HepG2 (cell line): ENCODE results near the gene TCTN2. TPM values are rescaled to one million over a fixed set of nuclear protein-coding genes. Genes with fewer than 3 reads are reported as not detected.

Experiments
- ATAC-seq: fragments of 200-7000 bp; cut with Tn5 transposase; 3 replicates; pipeline ENCODE4 v1.9.1; 2020; ENCODE audit warnings: mild to moderate bottlenecking, moderate library complexity
- BruUV-seq: library from RNA; stranded (reverse); fragments of 400-500 nt; replicated peaks from 2 replicates; lab custom pipeline; 2021; lab: Mats Ljungman, UMichigan
- CTCF ChIA-PET: fragments of 300-600 bp; formaldehyde crosslinking; extraction: SDS; loops from one replicate; lab custom pipeline; 2021; ENCODE audit warnings: low total read pairs, inconsistent platforms, low intra/inter-chr PET ratio; lab: Yijun Ruan, JAX
- POLR2A ChIA-PET: fragments of 350-600 bp; sonication (Branson Sonifier 250); formaldehyde crosslinking; loops from one replicate; lab custom pipeline; 2020; ENCODE audit warnings: antibody characterized with exemption, inconsistent platforms; lab: Yijun Ruan, JAX
- DNase-seq: peaks from one replicate; pipeline ENCODE4 v3.0.0-alpha.2; 2015; ENCODE audit warnings: low spot score
- FAIRE-seq: peaks from 3 replicates; lab custom pipeline; 2011; peaks lifted over from hg19 to GRCh38; lab: Jason Lieb, UNC
- H2AFZ ChIP-seq: one replicate; pipeline ENCODE4 v1.6.1; 2011; ENCODE audit warnings: low read length, inconsistent platforms
- H3K27ac ChIP-seq: fragments of 300-600 bp; 3 replicates; pipeline ENCODE4 v1.8.0; 2011; ENCODE audit warnings: mixed run types, mild to moderate bottlenecking, mixed read lengths, low read length, inconsistent platforms; ENCODE audit not compliant: insufficient read depth; ENCODE audit errors: extremely low read length
- H3K27me3 ChIP-seq, 2 experiments: fragments of 200-600 bp in 1 of 2; 2 replicates in 1 of 2; 3 replicates in 1 of 2; pipeline versions ENCODE4 v1.6.0 to v1.8.0; 2011; ENCODE audit warnings: low read length in 2 of 2, mild to moderate bottlenecking in 2 of 2, moderate library complexity in 2 of 2, inconsistent platforms in 1 of 2; ENCODE audit not compliant: insufficient read depth in 2 of 2, control insufficient read depth in 1 of 2
- H3K36me3 ChIP-seq, 2 experiments: fragments of 200-600 bp in 1 of 2; replicated peaks in 1 of 2; 2 replicates in 1 of 2; 3 replicates in 1 of 2; pipeline versions ENCODE4 v1.5.1 to v1.8.0; 2011; ENCODE audit warnings: low read length in 2 of 2, inconsistent platforms in 1 of 2; ENCODE audit not compliant: insufficient read depth in 2 of 2, control insufficient read depth in 1 of 2
- H3K4me1 ChIP-seq: 2 replicates; pipeline ENCODE4 v1.5.1; 2012; ENCODE audit warnings: low read length, inconsistent platforms; ENCODE audit not compliant: insufficient read depth
- H3K4me2 ChIP-seq: 2 replicates; pipeline ENCODE4 v1.6.0; 2011; ENCODE audit warnings: low read depth, low read length, inconsistent platforms
- H3K4me3 ChIP-seq, 3 experiments: fragments of 200-600 bp in 1 of 3; sonication (generic), shearing (Covaris generic) in 1 of 3; replicated peaks in 1 of 3; 2 replicates each; pipeline ENCODE4 v1.5.1; 2011 to 2016; ENCODE audit warnings: low read length in 3 of 3, inconsistent platforms in 2 of 3, low read depth in 2 of 3, mild to moderate bottlenecking in 2 of 3, control low read depth in 1 of 3, mixed read lengths in 1 of 3; ENCODE audit not compliant: insufficient read depth in 1 of 3
- H3K79me2 ChIP-seq: one replicate; pipeline ENCODE4 v1.6.1; 2011; ENCODE audit warnings: low read length, inconsistent platforms; ENCODE audit not compliant: insufficient read depth
- H3K9ac ChIP-seq: 2 replicates; pipeline ENCODE4 v1.6.0; 2011; ENCODE audit warnings: mild to moderate bottlenecking, low read depth, low read length, inconsistent platforms; ENCODE audit not compliant: insufficient read depth
- H3K9me3 ChIP-seq: 2 replicates; pipeline ENCODE4 v1.5.1; 2012; ENCODE audit warnings: mild to moderate bottlenecking, low read length
- H4K20me1 ChIP-seq: 2 replicates; pipeline ENCODE4 v1.6.0; 2011; ENCODE audit warnings: inconsistent platforms, mild to moderate bottlenecking, low read length, moderate library complexity; ENCODE audit not compliant: insufficient read depth
- CREB1 ChIP-seq, 2 experiments: fragments of 450-650 bp in 1 of 2; IDR thresholded peaks; 2 replicates each; pipeline ENCODE4 v1.6.1; 2016 to 2017; ENCODE audit warnings: control low read depth in 1 of 2, mild to moderate bottlenecking in 1 of 2, missing compliant biosample characterization in 1 of 2, missing genetic modification characterization in 1 of 2
- ETS1 ChIP-seq: sonication (generic); formaldehyde crosslinking; IDR thresholded peaks from 2 replicates; pipeline ENCODE4 v1.4.0; 2020; ENCODE audit warnings: missing genetic modification reagents
- FOXO1 ChIP-seq: sonication (generic); formaldehyde crosslinking; IDR thresholded peaks from 2 replicates; pipeline ENCODE4 v1.4.0; 2020; ENCODE audit warnings: missing genetic modification reagents
- GZF1 ChIP-seq: sonication (generic); formaldehyde crosslinking; IDR thresholded peaks from 2 replicates; pipeline ENCODE4 v1.5.1; 2020; ENCODE audit warnings: mild to moderate bottlenecking, missing genetic modification reagents
- KLF13 ChIP-seq: sonication (generic); formaldehyde crosslinking; IDR thresholded peaks from 2 replicates; pipeline ENCODE4 v1.4.0; 2020; ENCODE audit warnings: mild to moderate bottlenecking, missing genetic modification reagents
- SKIL ChIP-seq: sonication (generic); formaldehyde crosslinking; IDR thresholded peaks from 2 replicates; pipeline ENCODE4 v1.8.0; 2022; ENCODE audit warnings: missing genetic modification reagents, mild to moderate bottlenecking, moderate library complexity, borderline replicate concordance
- SYNCRIP ChIP-seq: fragments of 200-400 bp; formaldehyde crosslinking; IDR thresholded peaks from 2 replicates; pipeline ENCODE4 v1.6.1; 2018; ENCODE audit warnings: mild to moderate bottlenecking, low read depth, low read length; ENCODE audit not compliant: insufficient read depth
- ZNF441 ChIP-seq: sonication (generic); formaldehyde crosslinking; IDR thresholded peaks from 2 replicates; pipeline ENCODE4 v1.7.0; 2021; ENCODE audit warnings: missing genetic modification reagents, borderline replicate concordance
- ZNF563 ChIP-seq: sonication (generic); formaldehyde crosslinking; IDR thresholded peaks from 2 replicates; pipeline ENCODE4 v1.8.0; 2022; ENCODE audit warnings: mild to moderate bottlenecking, moderate library complexity, missing genetic modification reagents
- ZNF580 ChIP-seq: IDR thresholded peaks from 2 replicates; pipeline ENCODE4 v1.6.1; 2016; ENCODE audit warnings: low read depth, borderline replicate concordance
- ZNF674 ChIP-seq: sonication (generic); formaldehyde crosslinking; IDR thresholded peaks from 2 replicates; pipeline ENCODE4 v1.5.0; 2020; ENCODE audit warnings: low read depth, mild to moderate bottlenecking, missing genetic modification reagents
- WGBS: methylation state at CpG from one replicate; pipeline ENCODE4 v1.1.6; 2017; ENCODE audit warnings: low lambda C conversion rate; 5-methylcytosine and 5-hydroxymethylcytosine counted together
- in situ Hi-C: cut with HindIII; loops from 2 replicates; pipeline ENCODE4 v1.10.0; 2017; ENCODE audit warnings: low pct_unique_long_range_greater_than_20kb; ENCODE audit not compliant: extremely low pct_ligation_motif_present
- intact Hi-C: fragments of 100-400 bp; cut with micrococcal nuclease; formaldehyde crosslinking; loops from one replicate; pipeline ENCODE4 v1.10.0; 2022; ENCODE audit not compliant: unreplicated experiment
- polyA plus RNA-seq, 8 experiments: library from polyadenylated mRNA; depleted of rRNA in 3 of 8; stranded (reverse) in 7 of 8; unstranded in 1 of 8; fragments of >200 nt; fragmentation: Illumina TruSeq in 4 of 8; extraction: Trizol in 4 of 8; gene quantifications; 2 replicates each; pipeline versions ENCODE4 v1.2.1 to v1.2.3, GENCODE V29; 2011 to 2016; ENCODE audit warnings: low read depth in 4 of 8, missing spikeins in 1 of 8, mixed read lengths in 1 of 8; ENCODE audit not compliant: insufficient read depth in 1 of 8
- total RNA-seq, 5 experiments: library from RNA; depleted of rRNA; stranded (reverse); fragments of >200 nt; fragmentation: Illumina TruSeq; extraction: Trizol; gene quantifications; 2 replicates each; pipeline ENCODE4 v1.2.3, GENCODE V29; 2016; ENCODE audit warnings: low read depth in 1 of 5

The TCTN2 gene
- total and polyA plus RNA-seq, 2 of the 13 experiments (the other 11 are each of a cell fraction or from before 2014, with no cell fraction given): 5.0 to 8.1 TPM

GRCh38 chr12:123655420-123655819, 15.5 kb upstream of the TCTN2 start:
- in situ Hi-C loops (no loop called here), intact Hi-C loops (no loop called here)
- H3K4me2 ChIP-seq: no peak overlapping the region
- 97% methylated on average over 5 of the region's 5 CpGs for WGBS
- H3K36me3 ChIP-seq: peaks cover 7 to 63% of the 10 kb centered on the region in 2 experiments; a peak in 4 of 5 replicates
- DNase-seq (no peak), ATAC-seq (no peak), FAIRE-seq (no peak)
- no peak overlapping the region for H3K4me3 ChIP-seq
- H3K4me1 ChIP-seq: no peaks in the 10 kb centered on the region
- H2AFZ ChIP-seq: no peak overlapping the region
- ChIA-PET POLR2A (no interaction called here), CTCF (no interaction called here)
- no peaks in the 10 kb centered on the region for H3K9me3 ChIP-seq
- H3K79me2 ChIP-seq: no peaks in the 10 kb centered on the region
- no peak overlapping the region for H3K27ac ChIP-seq
- no peak overlapping the region for H3K9ac ChIP-seq
- no peaks in the 10 kb centered on the region for H3K27me3 ChIP-seq
- no TSS peak for BruUV-seq
- no peaks in the 10 kb centered on the region for H4K20me1 ChIP-seq
- no peak for TF ChIP-seq FOXO1 (CRISPR knock-in tag)
- no peak for TF ChIP-seq SYNCRIP
- no peak for TF ChIP-seq ZNF441 (CRISPR knock-in tag)
- TF ChIP-seq CREB1 (IDR thresholded peaks at IDR 0.05): no peak
- no peak for TF ChIP-seq CREB1 (CRISPR knock-in tag; IDR thresholded peaks at IDR 0.05)
- no peak for TF ChIP-seq KLF13 (CRISPR knock-in tag)
- no peak for TF ChIP-seq ZNF563
- TF ChIP-seq, all 625 proteins: peak for 0

GRCh38 chr12:123656392-123656791, 14.5 kb upstream of the TCTN2 start:
- ATAC-seq: no peak
- Histone ChIP-seq H3K27ac (no peak overlapping the region), H3K9me3 (no peaks in the 10 kb centered on the region), H2AFZ (no peak overlapping the region), H4K20me1 (no peaks in the 10 kb centered on the region), H3K4me2 (no peak overlapping the region), H3K4me1 (no peaks in the 10 kb centered on the region), H3K36me3 (peaks cover 5 to 59% of the 10 kb centered on the region in 2 experiments; a peak in 4 of 5 replicates), H3K79me2 (no peaks in the 10 kb centered on the region), H3K4me3 (no peak overlapping the region), H3K27me3 (no peaks in the 10 kb centered on the region), H3K9ac (no peak overlapping the region)
- POLR2A ChIA-PET: no interaction called here
- DNase-seq: no peak
- no peak for TF ChIP-seq SKIL (CRISPR knock-in tag)
- no peak for TF ChIP-seq ZNF580 (CRISPR knock-in tag)
- TF ChIP-seq ZNF674: no peak
- TF ChIP-seq GZF1 (CRISPR knock-in tag): no peak
- TF ChIP-seq ETS1 (CRISPR knock-in tag): no peak
- CTCF ChIA-PET: no interaction called here
- WGBS: 98% methylated on average over 4 of the region's 4 CpGs
- intact Hi-C loops: no loop called here
- no peak for FAIRE-seq
- no TSS peak for BruUV-seq
- in situ Hi-C loops: no loop called here
